Stimulated activated CD8-positive, alpha-beta memory T cell treated with anti-CD3 and anti-CD28 coated beads, Interleukin-15, amount 100 ng/mL, for 1 hour (primary cell): Measurements from ENCODE around the gene CDKAL1.

Experiments
- DNase-seq: peaks from one replicate; pipeline ENCODE4 v3.0.0-alpha.2; 2020; ENCODE audit warnings: low read depth

Gene CDKAL1

GRCh38 chr6:20841806-20842205 lies 307.5 kb downstream of the CDKAL1 start:
- no peak for DNase-seq

GRCh38 chr6:20845592-20845991 lies 311.3 kb downstream of the CDKAL1 start:
- no peak for DNase-seq

- no peak for DNase-seq
These were observed 312.4 kb downstream of the CDKAL1 start for GRCh38 chr6:20846602-20847028.

GRCh38 chr6:20847904-20848303 lies 313.6 kb downstream of the CDKAL1 start:
- no peak for DNase-seq

GRCh38 chr6:20850686-20851416 lies 316.6 kb downstream of the CDKAL1 start:
- DNase-seq, result no peak

- no peak for DNase-seq
These were observed 317.5 kb downstream of the CDKAL1 start for GRCh38 chr6:20851795-20852194.

GRCh38 chr6:20853828-20854227 lies 319.6 kb downstream of the CDKAL1 start:
- DNase-seq, result no peak

- no peak for DNase-seq
These were observed 322.5 kb downstream of the CDKAL1 start for GRCh38 chr6:20856681-20857288.

GRCh38 chr6:20861481-20861880 lies 327.2 kb downstream of the CDKAL1 start:
- no peak for DNase-seq

GRCh38 chr6:20866036-20866435 lies 331.8 kb downstream of the CDKAL1 start:
- DNase-seq, result no peak

- no peak for DNase-seq
These were observed 332.9 kb downstream of the CDKAL1 start for GRCh38 chr6:20866935-20867703.

- no peak for DNase-seq
These were observed 334.3 kb downstream of the CDKAL1 start for GRCh38 chr6:20868397-20869096.

- DNase-seq, result no peak
These were observed 335.8 kb downstream of the CDKAL1 start for GRCh38 chr6:20870021-20870420.

GRCh38 chr6:20870493-20870892 lies 336.2 kb downstream of the CDKAL1 start:
- DNase-seq, result no peak

GRCh38 chr6:20873425-20874190 lies 339.4 kb downstream of the CDKAL1 start:
- no peak for DNase-seq

GRCh38 chr6:20875369-20875963 lies 341.2 kb downstream of the CDKAL1 start:
- DNase-seq, result no peak

- DNase-seq, result no peak
These were observed 341.8 kb downstream of the CDKAL1 start for GRCh38 chr6:20876036-20876435.

GRCh38 chr6:20876561-20876960 lies 342.3 kb downstream of the CDKAL1 start:
- no peak for DNase-seq

GRCh38 chr6:20877008-20877937 lies 343.0 kb downstream of the CDKAL1 start:
- DNase-seq, result no peak

GRCh38 chr6:20879121-20879520 lies 344.9 kb downstream of the CDKAL1 start:
- no peak for DNase-seq
